ENCODE measurements around the gene ABHD17C. TPM values are rescaled to one million over a fixed set of nuclear protein-coding genes. Genes with fewer than 3 reads are reported as not detected.
A peak's percentile ranks its signal among the peaks of the same experiment; 100 is the strongest.

The ABHD17C gene
- total RNA-seq, 2 donors from 2014 or later = 3.6 to 5.3 TPM

DNA sequence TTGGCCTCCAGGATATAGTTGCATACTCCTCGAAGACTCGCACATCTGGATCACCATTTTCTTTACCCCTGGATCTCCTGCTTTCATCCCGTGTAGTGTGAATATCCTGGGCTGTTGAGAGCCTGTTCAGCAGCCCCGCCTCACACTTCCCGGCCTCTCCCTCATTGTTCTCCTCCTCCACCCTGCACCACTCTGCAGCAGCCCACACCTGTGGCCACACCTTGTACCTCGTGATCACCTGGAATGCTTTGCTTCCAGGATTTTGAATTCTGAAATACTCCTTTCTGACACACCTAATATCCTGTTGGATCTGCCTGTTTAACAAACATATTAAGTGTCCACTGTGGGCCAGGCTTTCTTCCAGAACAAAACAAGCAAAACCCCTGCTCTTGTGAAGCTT lies 14.4 kb downstream of the ABHD17C start:
- intact Hi-C loops (cut with DNase I) = no loop called here
- DNase-seq (peak in 1 of 4 donors; percentile 6), ATAC-seq (no peak)
- TF ChIP-seq, protein P1, sequence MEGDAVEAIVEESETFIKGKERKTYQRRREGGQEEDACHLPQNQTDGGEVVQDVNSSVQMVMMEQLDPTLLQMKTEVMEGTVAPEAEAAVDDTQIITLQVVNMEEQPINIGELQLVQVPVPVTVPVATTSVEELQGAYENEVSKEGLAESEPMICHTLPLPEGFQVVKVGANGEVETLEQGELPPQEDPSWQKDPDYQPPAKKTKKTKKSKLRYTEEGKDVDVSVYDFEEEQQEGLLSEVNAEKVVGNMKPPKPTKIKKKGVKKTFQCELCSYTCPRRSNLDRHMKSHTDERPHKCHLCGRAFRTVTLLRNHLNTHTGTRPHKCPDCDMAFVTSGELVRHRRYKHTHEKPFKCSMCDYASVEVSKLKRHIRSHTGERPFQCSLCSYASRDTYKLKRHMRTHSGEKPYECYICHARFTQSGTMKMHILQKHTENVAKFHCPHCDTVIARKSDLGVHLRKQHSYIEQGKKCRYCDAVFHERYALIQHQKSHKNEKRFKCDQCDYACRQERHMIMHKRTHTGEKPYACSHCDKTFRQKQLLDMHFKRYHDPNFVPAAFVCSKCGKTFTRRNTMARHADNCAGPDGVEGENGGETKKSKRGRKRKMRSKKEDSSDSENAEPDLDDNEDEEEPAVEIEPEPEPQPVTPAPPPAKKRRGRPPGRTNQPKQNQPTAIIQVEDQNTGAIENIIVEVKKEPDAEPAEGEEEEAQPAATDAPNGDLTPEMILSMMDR (IDR thresholded peaks at IDR 0.05) = no peak
- no peak for TF ChIP-seq POLR2A (IDR thresholded peaks at IDR 0.05)
- WGBS, 2 donors = 78 to 92% methylated on average over 6 of the region's 6 CpGs
- Histone ChIP-seq H3K4me3 (no peak overlapping the region), H3K36me3 (replicated peaks in 1 of 2; ENCODE audit: insufficient read depth in 1 of 2, low read depth in 2 of 2) (no peaks in the 10 kb centered on the region), H3K27ac (no peak overlapping the region), H3K9me3 (no peaks in the 10 kb centered on the region), H3K27me3 (no peaks in the 10 kb centered on the region), H3K4me1 (no peaks in the 10 kb centered on the region)

DNA sequence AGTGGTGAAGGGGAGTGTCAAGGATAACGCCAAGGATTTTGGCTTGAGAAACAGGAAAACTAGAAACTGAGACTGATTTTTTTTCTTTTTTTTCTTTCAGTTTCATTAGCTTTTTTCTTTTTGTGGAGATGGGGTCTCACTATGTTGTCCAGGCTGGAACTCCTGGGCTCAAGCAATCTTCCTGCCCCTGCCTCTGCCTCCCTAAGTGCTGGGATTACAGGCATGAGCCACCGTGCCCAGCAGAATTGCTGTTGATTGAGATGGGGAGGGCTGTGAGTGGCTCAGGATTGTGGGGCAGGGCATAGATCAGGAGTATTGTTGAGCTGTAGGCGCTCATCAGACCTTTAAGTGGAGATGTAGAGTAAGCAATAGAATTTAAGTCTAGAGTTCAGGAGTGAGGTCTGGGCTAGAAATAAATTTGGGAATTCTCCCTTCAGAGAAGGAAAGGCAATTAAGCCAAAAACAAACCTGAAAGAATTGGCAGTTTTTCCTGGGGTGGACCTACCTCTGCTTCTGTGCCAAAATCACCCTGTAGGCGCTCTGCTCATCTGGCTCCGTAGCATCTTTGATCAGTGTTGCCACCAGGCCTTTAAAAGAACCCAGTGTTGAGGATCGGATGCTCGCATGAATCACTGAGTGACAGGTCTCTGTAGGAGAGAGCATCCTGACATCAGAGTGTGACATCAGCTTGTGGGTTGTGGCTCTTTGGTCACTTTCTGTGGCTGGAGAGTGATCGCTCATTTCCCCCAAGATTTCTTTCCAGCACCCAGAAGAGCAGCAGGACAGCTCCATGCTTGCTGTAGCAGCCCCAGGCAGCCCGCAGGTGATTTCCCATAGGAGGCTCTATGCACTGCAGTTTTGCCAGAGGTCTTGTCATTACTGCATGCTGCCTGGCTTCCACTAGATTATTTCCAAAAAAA lies 15.8 kb downstream of the ABHD17C start:
- Histone ChIP-seq H3K9me3 (no peaks in the 10 kb centered on the region), H3K27me3 (no peaks in the 10 kb centered on the region), H3K27ac (no peak overlapping the region), H3K4me3 (no peak overlapping the region), H3K4me1 (no peaks in the 10 kb centered on the region), H3K36me3 (replicated peaks in 1 of 2; ENCODE audit: insufficient read depth in 1 of 2, low read depth in 2 of 2) (no peaks in the 10 kb centered on the region)
- 87 to 95% methylated on average over 9 of the region's 9 CpGs for WGBS, 2 donors
- TF ChIP-seq, protein P1 (IDR thresholded peaks at IDR 0.05) = no peak
- no peak for TF ChIP-seq POLR2A (IDR thresholded peaks at IDR 0.05)
- intact Hi-C loops (cut with DNase I) = no loop called here
- ATAC-seq = no peak
- DNase-seq = no peak

DNA sequence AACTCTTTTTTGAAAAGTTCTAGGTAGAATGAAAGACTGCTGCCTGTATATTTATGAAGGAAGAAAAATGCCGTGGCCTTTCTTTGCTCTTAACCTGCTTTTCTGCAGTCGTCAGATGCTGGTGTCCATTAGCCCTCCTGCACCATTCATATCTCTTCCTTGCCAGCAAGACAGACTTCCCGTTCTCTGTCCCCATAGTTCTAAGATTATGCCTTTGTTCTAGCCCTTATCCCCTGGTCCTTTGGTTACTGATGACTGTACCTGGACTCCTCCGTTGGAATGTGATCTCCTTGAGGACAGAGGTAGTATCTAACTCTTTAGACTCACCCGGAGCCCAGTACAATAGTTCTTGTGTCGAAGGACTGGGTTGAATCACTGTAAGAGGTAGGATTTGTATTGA lies 16.8 kb downstream of the ABHD17C start:
- no peak overlapping the region for H3K4me3 ChIP-seq
- TF ChIP-seq, protein P1 (IDR thresholded peaks at IDR 0.05) = no peak
- TF ChIP-seq POLR2A (IDR thresholded peaks at IDR 0.05) = no peak
- H3K4me1 ChIP-seq = no peaks in the 10 kb centered on the region
- WGBS, 2 donors = 88 to 93% methylated on average over 6 of the region's 6 CpGs
- intact Hi-C loops (cut with DNase I) = no loop called here
- H3K36me3 ChIP-seq (replicated peaks in 1 of 2; ENCODE audit: insufficient read depth in 1 of 2, low read depth in 2 of 2) = no peaks in the 10 kb centered on the region
- DNase-seq (no peak), ATAC-seq (no peak)
- H3K27me3 ChIP-seq = no peaks in the 10 kb centered on the region
- H3K27ac ChIP-seq = no peak overlapping the region
- no peaks in the 10 kb centered on the region for H3K9me3 ChIP-seq

GRCh38 chr15:80712956-80713355 lies 17.8 kb downstream of the ABHD17C start:
- no peak overlapping the region for H3K27ac ChIP-seq
- no peaks in the 10 kb centered on the region for H3K36me3 ChIP-seq (replicated peaks in 1 of 2; ENCODE audit: insufficient read depth in 1 of 2, low read depth in 2 of 2)
- H3K27me3 ChIP-seq = no peaks in the 10 kb centered on the region
- WGBS, 2 donors = 96 to 98% methylated on average over 4 of the region's 4 CpGs
- ATAC-seq (no peak), DNase-seq (no peak)
- no peaks in the 10 kb centered on the region for H3K9me3 ChIP-seq
- intact Hi-C loops (cut with DNase I) = no loop called here
- TF ChIP-seq, protein P1 (IDR thresholded peaks at IDR 0.05) = no peak
- no peak for TF ChIP-seq POLR2A (IDR thresholded peaks at IDR 0.05)
- no peak overlapping the region for H3K4me3 ChIP-seq
- H3K4me1 ChIP-seq = no peaks in the 10 kb centered on the region

GRCh38 chr15:80721476-80721875 lies 26.4 kb downstream of the ABHD17C start:
- no peaks in the 10 kb centered on the region for H3K9me3 ChIP-seq
- 77 to 93% methylated on average over 7 of the region's 7 CpGs for WGBS, 2 donors
- intact Hi-C loops (cut with DNase I) = no loop called here
- H3K27me3 ChIP-seq = no peaks in the 10 kb centered on the region
- ATAC-seq = no peak
- H3K4me3 ChIP-seq = no peak overlapping the region
- DNase-seq = no peak
- no peak overlapping the region for H3K27ac ChIP-seq
- no peak for TF ChIP-seq POLR2A (IDR thresholded peaks at IDR 0.05)
- H3K36me3 ChIP-seq (replicated peaks in 1 of 2; ENCODE audit: insufficient read depth in 1 of 2, low read depth in 2 of 2) = no peaks in the 10 kb centered on the region
- no peaks in the 10 kb centered on the region for H3K4me1 ChIP-seq
